H9 (cell line): Measurements from ENCODE around the gene CDNF. TPM values are rescaled to one million over a fixed set of nuclear protein-coding genes. Genes with fewer than 3 reads are reported as not detected.

Experiments
- DNase-seq: peaks from one replicate; pipeline ENCODE4 v3.0.0-alpha.2; 2017
- H2AFZ ChIP-seq: one replicate; pipeline ENCODE4 v1.6.1; 2013; ENCODE audit warnings: mild to moderate bottlenecking, low read length, control low read depth, moderate library complexity
- H2AK5ac ChIP-seq: 2 replicates; pipeline ENCODE4 v1.6.1; 2013; ENCODE audit warnings: low read length, control low read depth, mixed read lengths; ENCODE audit not compliant: insufficient read length
- H2BK120ac ChIP-seq: one replicate; pipeline ENCODE4 v1.6.1; 2013; ENCODE audit warnings: low read depth, mild to moderate bottlenecking, low read length, control low read depth, inconsistent platforms; ENCODE audit not compliant: poor library complexity, severe bottlenecking
- H2BK12ac ChIP-seq: 2 replicates; pipeline ENCODE4 v1.6.1; 2013; ENCODE audit warnings: low read length, control low read depth, mixed read lengths, low read depth; ENCODE audit not compliant: insufficient read length
- H2BK15ac ChIP-seq: 2 replicates; pipeline ENCODE4 v1.6.1; 2013; ENCODE audit warnings: low read depth, low read length, control low read depth
- H2BK20ac ChIP-seq: one replicate; pipeline ENCODE4 v1.6.1; 2013; ENCODE audit warnings: low read depth, mild to moderate bottlenecking, low read length, control low read depth, inconsistent platforms; ENCODE audit not compliant: poor library complexity, severe bottlenecking
- H2BK5ac ChIP-seq: 2 replicates; pipeline ENCODE4 v1.6.1; 2013; ENCODE audit warnings: low read length, control low read depth, mixed read lengths; ENCODE audit not compliant: insufficient read length
- H3K14ac ChIP-seq: 2 replicates; pipeline ENCODE4 v1.6.1; 2013; ENCODE audit warnings: low read length, control low read depth; ENCODE audit not compliant: insufficient read depth
- H3K18ac ChIP-seq: 2 replicates; pipeline ENCODE4 v1.6.1; 2013; ENCODE audit warnings: low read depth, mild to moderate bottlenecking, mixed read lengths, low read length, control low read depth; ENCODE audit not compliant: insufficient read length
- H3K23ac ChIP-seq: 2 replicates; pipeline ENCODE4 v1.6.1; 2013; ENCODE audit warnings: low read length, control low read depth, mixed read lengths, low read depth; ENCODE audit not compliant: insufficient read length
- H3K23me2 ChIP-seq: 2 replicates; pipeline ENCODE4 v1.6.1; 2013; ENCODE audit warnings: low read depth, mild to moderate bottlenecking, mixed read lengths, low read length, control low read depth; ENCODE audit not compliant: insufficient read length, poor library complexity, severe bottlenecking
- H3K27ac ChIP-seq: 2 replicates; pipeline ENCODE4 v1.5.1; 2013; ENCODE audit warnings: low read length, control low read depth, mixed read lengths, low read depth; ENCODE audit not compliant: insufficient read length
- H3K27me3 ChIP-seq: 2 replicates; pipeline ENCODE4 v1.6.1; 2013; ENCODE audit warnings: low read length, control low read depth, inconsistent platforms; ENCODE audit not compliant: insufficient read depth
- H3K4ac ChIP-seq: 2 replicates; pipeline ENCODE4 v1.6.1; 2013; ENCODE audit warnings: low read depth, mild to moderate bottlenecking, control low read depth, inconsistent platforms, low read length, moderate library complexity
- H3K4me1 ChIP-seq: 2 replicates; pipeline ENCODE4 v1.6.1; 2013; ENCODE audit warnings: low read length, control low read depth, inconsistent platforms; ENCODE audit not compliant: insufficient read depth
- H3K4me2 ChIP-seq: 2 replicates; pipeline ENCODE4 v1.6.1; 2013; ENCODE audit warnings: low read length, control low read depth, mixed read lengths; ENCODE audit not compliant: insufficient read length, insufficient read depth
- H3K56ac ChIP-seq: 2 replicates; pipeline ENCODE4 v1.6.1; 2013; ENCODE audit warnings: low read depth, mild to moderate bottlenecking, mixed read lengths, low read length, control low read depth; ENCODE audit not compliant: insufficient read length
- H3K79me1 ChIP-seq: 2 replicates; pipeline ENCODE4 v1.6.1; 2013; ENCODE audit warnings: low read depth, mild to moderate bottlenecking, moderate library complexity, low read length, control low read depth, inconsistent platforms; ENCODE audit not compliant: insufficient read depth, poor library complexity, severe bottlenecking
- H3K79me2 ChIP-seq: 2 replicates; pipeline ENCODE4 v1.6.1; 2013; ENCODE audit warnings: low read length, control low read depth, inconsistent platforms; ENCODE audit not compliant: insufficient read depth
- H3K9ac ChIP-seq: 2 replicates; pipeline ENCODE4 v1.6.1; 2013; ENCODE audit warnings: low read length, control low read depth, mixed read lengths; ENCODE audit not compliant: insufficient read length; ENCODE audit errors: extremely low read depth
- H3K9me3 ChIP-seq: one replicate; pipeline ENCODE4 v1.6.1; 2013; ENCODE audit warnings: low read depth, low read length, inconsistent platforms; ENCODE audit not compliant: control insufficient read depth
- H3T11ph ChIP-seq: one replicate; pipeline ENCODE4 v1.6.1; 2013; ENCODE audit warnings: mild to moderate bottlenecking, low read length, control low read depth, inconsistent platforms
- H4K20me1 ChIP-seq: one replicate; pipeline ENCODE4 v1.6.1; 2013; ENCODE audit not compliant: control insufficient read depth, insufficient read length, insufficient read depth
- H4K5ac ChIP-seq: 2 replicates; pipeline ENCODE4 v1.6.1; 2013; ENCODE audit warnings: low read depth, mild to moderate bottlenecking, mixed read lengths, low read length, control low read depth; ENCODE audit not compliant: insufficient read length
- H4K8ac ChIP-seq: replicated peaks from 2 replicates; pipeline ENCODE4 v1.6.1; 2013; ENCODE audit warnings: low read length, control low read depth, mixed read lengths, low read depth; ENCODE audit not compliant: insufficient read length
- H4K91ac ChIP-seq: 2 replicates; pipeline ENCODE4 v1.6.1; 2013; ENCODE audit warnings: low read depth, mild to moderate bottlenecking, moderate library complexity, mixed read lengths, low read length, control low read depth; ENCODE audit not compliant: insufficient read length
- H3K27ac Mint-ChIP-seq, 3 experiments: 2 replicates in 2 of 3; 3 replicates in 1 of 3; pipeline ENCODE4 v1.8.0; 2020 to 2021; ENCODE audit warnings: mixed read lengths in 3 of 3, mild to moderate bottlenecking in 1 of 3, moderate library complexity in 1 of 3
- H3K27me3 Mint-ChIP-seq: 2 replicates; pipeline ENCODE4 v1.8.0; 2021; ENCODE audit warnings: low read depth, mild to moderate bottlenecking, moderate library complexity, mixed read lengths
- H3K36me3 Mint-ChIP-seq, 3 experiments: 2 replicates in 2 of 3; 3 replicates in 1 of 3; pipeline ENCODE4 v1.8.0; 2020 to 2021; ENCODE audit warnings: low read depth in 3 of 3, mixed read lengths in 3 of 3; ENCODE audit not compliant: insufficient read depth in 1 of 3
- H3K4me1 Mint-ChIP-seq, 2 experiments: 2 replicates each; pipeline ENCODE4 v1.8.0; 2020; ENCODE audit warnings: mixed read lengths in 2 of 2
- H3K4me3 Mint-ChIP-seq, 2 experiments: 2 replicates in 1 of 2; 3 replicates in 1 of 2; pipeline ENCODE4 v1.8.0; 2020 to 2021; ENCODE audit warnings: mild to moderate bottlenecking in 2 of 2, mixed read lengths in 2 of 2, moderate library complexity in 1 of 2
- H3K9me3 Mint-ChIP-seq, 2 experiments: 2 replicates in 1 of 2; 3 replicates in 1 of 2; pipeline ENCODE4 v1.8.0; 2020; ENCODE audit warnings: mild to moderate bottlenecking in 2 of 2, mixed read lengths in 2 of 2, moderate library complexity in 1 of 2
- CTCF ChIP-seq: fragments of 200-600 bp; sonication (generic); conservative IDR thresholded peaks from 3 replicates; pipeline ENCODE4 v1.8.0; 2021; ENCODE audit warnings: antibody characterized with exemption, mild to moderate bottlenecking
- WGBS: extraction: QIAGEN DNeasy Blood & Tissue Kit; methylation state at CpG from one replicate; pipeline ENCODE4 v1.1.7; 2013; ENCODE audit warnings: missing lambda C conversion rate, low lambda C conversion rate, mixed read lengths; ENCODE audit not compliant: insufficient read length; ENCODE audit errors: extremely low coverage; 5-methylcytosine and 5-hydroxymethylcytosine counted together
- total RNA-seq: library from RNA; stranded (reverse); gene quantifications from 2 replicates; pipeline ENCODE4 v1.2.1, GENCODE V29; 2021

The CDNF gene
- total RNA-seq, 1 experiment from 2014 or later, result 1.3 TPM

- no peak overlapping the region for H2BK15ac ChIP-seq
- no CpG with 5 or more reads among the region's 15 CpGs for WGBS
- no peak overlapping the region for H2BK20ac ChIP-seq
- H3K27ac ChIP-seq, result no peak overlapping the region
- Mint-ChIP-seq H3K36me3 (peaks cover 25 to 61% (median 55%) of the 10 kb centered on the region in 3 experiments), H3K4me1 (peaks cover 4 to 6% of the 10 kb centered on the region in 2 experiments; a peak in 3 of 4 replicates), H3K27me3 (no peaks in the 10 kb centered on the region; the same call in 1 of the 2 replicates), H3K27ac (no peak overlapping the region), H3K4me3 (no peak overlapping the region), H3K9me3 (no peaks in the 10 kb centered on the region)
- no peak overlapping the region for H3K18ac ChIP-seq
- no peak overlapping the region for H3K14ac ChIP-seq
- no peak overlapping the region for H2BK120ac ChIP-seq
- peaks cover 6% of the 10 kb centered on the region; the same call in 1 of the 2 replicates for H3K79me2 ChIP-seq
- H3K4me1 ChIP-seq, result no peaks in the 10 kb centered on the region
- no peak overlapping the region for H2BK5ac ChIP-seq
- H2BK12ac ChIP-seq, result no peak overlapping the region
- H3T11ph ChIP-seq, result no peak overlapping the region
- no peak for TF ChIP-seq CTCF
- no peak overlapping the region for H4K8ac ChIP-seq
- H3K27me3 ChIP-seq, result no peaks in the 10 kb centered on the region
- no peak overlapping the region for H4K5ac ChIP-seq
- H3K4ac ChIP-seq, result no peak overlapping the region
- H4K20me1 ChIP-seq, result no peaks in the 10 kb centered on the region
- H3K9me3 ChIP-seq, result no peaks in the 10 kb centered on the region
- no peak overlapping the region for H3K9ac ChIP-seq
- no peak overlapping the region for H3K4me2 ChIP-seq
- no peak overlapping the region for H4K91ac ChIP-seq
- H3K23ac ChIP-seq, result no peak overlapping the region
- H3K79me1 ChIP-seq, result no peaks in the 10 kb centered on the region
- H2AK5ac ChIP-seq, result no peak overlapping the region
- no peak overlapping the region for H2AFZ ChIP-seq
- H3K23me2 ChIP-seq, result no peaks in the 10 kb centered on the region
- H3K56ac ChIP-seq, result no peak overlapping the region
- DNase-seq, result no peak
These were observed 5.6 kb upstream of the CDNF start for GRCh38 chr10:14843327-14843988.
